ENCODE measurements around the gene MGAT5.

The MGAT5 gene

DNA sequence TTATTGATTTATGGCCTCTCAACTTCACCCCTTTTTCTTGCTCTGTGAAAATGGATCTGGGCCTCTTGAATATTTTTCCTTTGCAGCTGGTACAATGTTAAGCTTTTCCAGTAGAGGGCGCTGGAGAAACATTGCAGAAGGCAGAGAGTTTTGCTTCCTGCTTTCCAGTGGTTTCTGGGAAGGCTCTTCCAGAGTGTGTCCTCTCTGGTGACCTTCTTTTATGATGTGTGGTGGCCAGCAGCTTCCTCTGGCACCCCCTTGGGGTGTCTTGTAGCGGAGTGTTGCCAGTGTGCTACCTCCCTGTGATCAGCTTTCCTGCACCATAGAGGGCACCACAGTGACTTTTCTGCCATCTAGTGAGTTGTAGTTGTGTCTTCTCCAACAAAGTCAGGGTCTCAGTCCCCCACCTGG lies 25.4 kb upstream of the MGAT5 start:
- no peak for DNase-seq (ENCODE audit: extremely low spot score)
- ChIA-PET POLR2A (no interaction called here), CTCF (interaction anchor here (1.3 to 13.2 kb wide), 9 partner anchors 8 to 30 kb away, joined by 3 to 126 read pairs (median 3); no protein-coding TSS in a partner anchor)
- TF ChIP-seq, protein P1, sequence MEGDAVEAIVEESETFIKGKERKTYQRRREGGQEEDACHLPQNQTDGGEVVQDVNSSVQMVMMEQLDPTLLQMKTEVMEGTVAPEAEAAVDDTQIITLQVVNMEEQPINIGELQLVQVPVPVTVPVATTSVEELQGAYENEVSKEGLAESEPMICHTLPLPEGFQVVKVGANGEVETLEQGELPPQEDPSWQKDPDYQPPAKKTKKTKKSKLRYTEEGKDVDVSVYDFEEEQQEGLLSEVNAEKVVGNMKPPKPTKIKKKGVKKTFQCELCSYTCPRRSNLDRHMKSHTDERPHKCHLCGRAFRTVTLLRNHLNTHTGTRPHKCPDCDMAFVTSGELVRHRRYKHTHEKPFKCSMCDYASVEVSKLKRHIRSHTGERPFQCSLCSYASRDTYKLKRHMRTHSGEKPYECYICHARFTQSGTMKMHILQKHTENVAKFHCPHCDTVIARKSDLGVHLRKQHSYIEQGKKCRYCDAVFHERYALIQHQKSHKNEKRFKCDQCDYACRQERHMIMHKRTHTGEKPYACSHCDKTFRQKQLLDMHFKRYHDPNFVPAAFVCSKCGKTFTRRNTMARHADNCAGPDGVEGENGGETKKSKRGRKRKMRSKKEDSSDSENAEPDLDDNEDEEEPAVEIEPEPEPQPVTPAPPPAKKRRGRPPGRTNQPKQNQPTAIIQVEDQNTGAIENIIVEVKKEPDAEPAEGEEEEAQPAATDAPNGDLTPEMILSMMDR (IDR thresholded peaks at IDR 0.05; ENCODE audit: control extremely low read depth, extremely low read depth, low read depth, missing control alignments): peak; percentile 36

DNA sequence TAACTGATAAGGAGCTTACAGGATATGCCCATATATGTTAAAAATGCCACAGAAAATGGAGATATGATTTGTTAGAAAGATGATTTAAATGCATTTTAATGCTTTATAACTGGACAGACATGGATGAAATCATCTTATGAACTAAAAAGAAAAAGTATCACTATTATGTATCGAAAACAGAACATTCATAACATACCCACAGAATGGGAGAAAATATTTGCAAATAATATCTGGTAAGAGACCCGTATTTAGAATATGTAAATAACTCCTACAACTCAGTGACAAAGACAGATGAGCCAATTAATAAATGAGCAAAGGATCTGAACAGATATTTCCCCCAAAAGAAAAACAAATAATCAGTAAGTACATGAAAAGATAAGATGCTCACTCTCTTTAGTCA lies 24.3 kb upstream of the MGAT5 start:
- TF ChIP-seq, protein P1 (IDR thresholded peaks at IDR 0.05; ENCODE audit: control extremely low read depth, extremely low read depth, low read depth, missing control alignments): no peak
- ChIA-PET CTCF (interaction anchor here (1.3 to 13.2 kb wide), 10 partner anchors 9 to 111 kb away, joined by 3 to 126 read pairs (median 4); no protein-coding TSS in a partner anchor), POLR2A (no interaction called here)
- DNase-seq (ENCODE audit: extremely low spot score): no peak

DNA sequence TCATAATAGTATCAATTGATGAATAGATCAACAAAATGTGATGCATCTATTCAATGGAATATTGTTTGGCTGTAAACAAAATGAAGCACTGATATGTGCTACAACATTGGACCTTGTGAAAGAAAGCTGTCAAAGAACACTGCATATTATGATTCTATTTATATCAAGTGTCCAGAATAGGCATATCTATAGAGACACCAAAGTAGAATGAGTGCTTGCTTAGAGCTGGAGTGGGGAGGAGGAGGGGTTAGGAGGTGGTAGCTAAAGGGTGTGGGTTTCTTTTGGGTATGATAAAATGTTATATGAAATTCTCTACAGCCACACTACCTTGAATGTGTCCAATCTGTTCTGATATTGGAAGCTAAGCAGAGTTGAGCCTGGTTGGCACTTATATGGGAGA lies 23.0 kb upstream of the MGAT5 start:
- DNase-seq (ENCODE audit: extremely low spot score): no peak
- TF ChIP-seq, protein P1 (IDR thresholded peaks at IDR 0.05; ENCODE audit: control extremely low read depth, extremely low read depth, low read depth, missing control alignments): no peak
- ChIA-PET CTCF (interaction anchor here (1.0 to 13.2 kb wide), 12 partner anchors 9 to 181 kb away, joined by 3 to 126 read pairs (median 6); no protein-coding TSS in a partner anchor), POLR2A (no interaction called here)

DNA sequence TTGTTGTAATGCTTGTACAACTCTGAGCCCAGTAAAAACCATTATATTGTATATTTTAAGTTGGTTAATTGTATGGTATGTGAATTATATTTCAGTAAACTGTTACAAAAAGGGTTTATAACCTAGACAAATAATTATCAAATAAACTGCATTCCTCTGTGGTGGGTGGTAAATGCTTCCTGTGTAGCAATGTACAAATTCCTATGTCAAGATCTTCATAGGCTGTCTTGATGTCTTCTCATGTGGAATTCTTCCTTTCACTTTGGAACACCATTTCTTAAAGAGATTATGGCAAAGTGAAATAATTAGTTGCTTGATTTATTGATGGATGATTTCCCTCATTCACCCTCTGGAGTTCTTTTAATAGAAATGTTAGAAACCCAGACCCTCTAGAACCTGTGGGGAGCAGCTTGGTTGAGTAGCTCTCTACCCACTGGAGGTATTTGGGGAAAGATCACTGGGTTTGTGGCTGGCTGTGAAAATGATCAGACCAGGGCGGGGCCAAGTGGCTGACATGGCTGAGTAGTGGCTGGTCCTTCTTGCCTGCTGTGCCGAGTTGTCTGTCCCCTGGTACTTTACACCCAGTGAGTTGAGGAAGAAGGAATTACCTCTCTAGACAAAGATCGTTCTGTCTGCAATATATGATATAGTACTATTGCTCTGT lies 22.4 kb upstream of the MGAT5 start:
- TF ChIP-seq, protein P1 (IDR thresholded peaks at IDR 0.05; ENCODE audit: control extremely low read depth, extremely low read depth, low read depth, missing control alignments): no peak
- ChIA-PET POLR2A (no interaction called here), CTCF (interaction anchor here (1.0 to 13.2 kb wide), 12 partner anchors 9 to 181 kb away, joined by 3 to 126 read pairs (median 6); no protein-coding TSS in a partner anchor)
- no peak for DNase-seq (ENCODE audit: extremely low spot score)

DNA sequence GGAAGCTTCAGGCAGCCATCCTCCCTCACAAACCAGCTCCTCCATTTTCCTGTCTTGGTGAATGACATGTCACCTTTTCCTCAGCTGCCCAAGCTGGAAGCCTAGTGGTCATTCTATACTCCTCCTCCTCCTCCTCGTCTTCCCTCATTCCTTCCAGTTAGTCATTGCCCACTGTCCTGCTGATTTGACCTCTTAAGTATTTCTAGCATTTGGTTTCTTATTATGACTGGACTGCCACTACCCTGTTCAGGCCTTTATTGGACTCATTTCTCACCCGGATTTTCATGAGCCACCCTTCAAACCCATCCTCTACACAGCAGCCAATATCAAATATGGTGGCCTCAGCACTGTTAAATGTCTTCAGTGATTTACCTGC lies 21.9 kb upstream of the MGAT5 start:
- TF ChIP-seq, protein P1 (IDR thresholded peaks at IDR 0.05; ENCODE audit: control extremely low read depth, extremely low read depth, low read depth, missing control alignments): no peak
- DNase-seq (ENCODE audit: extremely low spot score): no peak
- ChIA-PET CTCF (interaction anchor here (1.0 to 13.2 kb wide), 8 partner anchors 8 to 140 kb away, joined by 3 to 126 read pairs (median 4); no protein-coding TSS in a partner anchor), POLR2A (no interaction called here)

DNA sequence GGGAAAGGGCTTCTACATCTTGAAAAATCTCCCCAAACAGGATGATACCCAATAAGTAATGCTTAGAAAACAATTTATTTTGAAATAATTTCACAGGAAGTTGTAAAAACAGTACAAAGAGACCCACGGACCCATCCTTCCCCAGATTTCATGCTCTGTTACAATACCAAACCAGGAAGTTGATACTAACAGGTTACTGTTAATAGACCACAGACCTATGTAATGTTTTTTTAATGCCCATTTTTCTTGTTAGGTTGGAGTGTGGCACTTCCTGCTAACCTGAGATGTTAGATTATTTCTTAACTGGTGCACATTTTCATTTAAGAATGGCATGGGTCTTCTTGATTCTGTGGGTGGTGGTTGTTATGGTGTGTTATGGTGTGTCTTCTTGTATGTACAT lies 21.4 kb upstream of the MGAT5 start:
- ChIA-PET POLR2A (no interaction called here), CTCF (interaction anchor here (1.3 to 13.2 kb wide), 5 partner anchors 8 to 27 kb away, joined by 3 to 126 read pairs (median 5); no protein-coding TSS in a partner anchor)
- no peak for DNase-seq (ENCODE audit: extremely low spot score)
- TF ChIP-seq, protein P1 (IDR thresholded peaks at IDR 0.05; ENCODE audit: control extremely low read depth, extremely low read depth, low read depth, missing control alignments): no peak

Data from GM10248 (cell line).